Measurements from ENCODE around the gene RPS2.
"Not testable (repeated sequence)": the region's sequence is repeated elsewhere in the genome, so short reads cannot be mapped to it uniquely, and the experiment has no call there.

The RPS2 gene

DNA sequence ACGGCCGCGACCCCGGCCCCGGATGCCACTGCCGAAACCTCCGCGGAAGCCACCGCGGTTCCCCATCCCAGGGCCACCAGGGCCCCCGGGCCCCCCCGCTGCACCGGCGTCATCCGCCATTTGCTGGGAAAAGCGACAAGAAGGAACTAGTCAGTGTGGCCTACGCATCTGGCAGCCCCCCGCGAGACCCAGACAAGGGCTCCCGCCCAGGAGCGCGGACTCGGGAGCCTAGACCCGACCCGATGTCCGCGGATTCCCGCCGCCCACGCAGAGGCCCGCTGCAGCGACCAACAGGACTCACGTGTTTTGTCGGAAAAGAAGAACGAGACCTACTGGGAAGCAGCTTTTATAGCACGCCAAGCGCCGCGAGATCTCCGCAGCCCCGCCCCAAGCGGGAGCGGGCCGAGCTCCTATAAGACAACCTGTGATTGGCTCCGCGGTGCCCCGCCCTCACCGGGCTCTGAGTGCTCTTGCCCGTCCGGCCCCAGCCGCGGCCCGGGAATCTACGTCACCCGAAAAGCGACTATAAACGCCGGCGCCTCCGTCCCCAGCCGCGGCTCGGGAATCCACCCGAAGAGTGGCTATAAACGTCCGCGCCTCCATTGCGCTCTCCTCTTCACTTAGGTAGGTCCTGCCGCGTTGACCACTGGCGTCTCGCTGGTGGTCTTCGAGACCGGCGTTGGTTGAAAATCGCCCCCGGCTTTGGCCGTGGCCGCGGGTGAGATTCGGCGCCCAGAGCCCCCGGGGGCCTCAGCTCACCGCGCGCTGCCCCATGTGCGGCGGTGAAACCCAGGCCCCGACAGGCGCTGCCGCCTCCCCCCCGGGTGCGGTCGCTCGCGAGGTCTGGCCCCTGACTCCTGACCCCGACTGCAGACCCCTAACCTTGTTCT is at the start of gene RPS2:
TSS of gene RPS2 (minus strand) at position 321 of the 890 bp plus-strand sequence. CDS start at position 120, 201 bp downstream.
- peak; percentile 99 for DNase-seq (ENCODE audit: low spot score)

- no peak for DNase-seq (ENCODE audit: low spot score)
Observed at GRCh38 chr16:2013527-2013926, 48.9 kb upstream of the RPS2 start.

DNA sequence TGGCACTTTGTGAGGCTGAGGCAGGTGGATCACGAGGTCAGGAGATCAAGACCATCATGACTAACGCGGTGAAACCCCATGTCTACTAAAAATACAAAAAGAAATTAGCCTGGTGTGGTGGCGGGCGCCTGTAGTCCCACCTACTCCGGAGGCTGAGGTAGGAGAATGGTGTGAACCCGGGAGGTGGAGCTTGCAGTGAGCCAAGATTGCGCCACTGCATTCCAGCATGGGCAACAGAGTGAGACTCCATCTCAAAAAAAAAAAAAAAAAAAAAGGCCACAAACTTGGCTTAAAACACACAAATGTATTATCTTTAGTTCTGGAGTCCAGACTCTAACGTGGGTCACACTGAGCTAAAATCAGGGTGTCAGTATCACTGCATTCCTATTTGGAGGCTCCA is 47.1 kb upstream of the RPS2 start:
- not testable (repeated sequence) for DNase-seq (ENCODE audit: low spot score)

DNA sequence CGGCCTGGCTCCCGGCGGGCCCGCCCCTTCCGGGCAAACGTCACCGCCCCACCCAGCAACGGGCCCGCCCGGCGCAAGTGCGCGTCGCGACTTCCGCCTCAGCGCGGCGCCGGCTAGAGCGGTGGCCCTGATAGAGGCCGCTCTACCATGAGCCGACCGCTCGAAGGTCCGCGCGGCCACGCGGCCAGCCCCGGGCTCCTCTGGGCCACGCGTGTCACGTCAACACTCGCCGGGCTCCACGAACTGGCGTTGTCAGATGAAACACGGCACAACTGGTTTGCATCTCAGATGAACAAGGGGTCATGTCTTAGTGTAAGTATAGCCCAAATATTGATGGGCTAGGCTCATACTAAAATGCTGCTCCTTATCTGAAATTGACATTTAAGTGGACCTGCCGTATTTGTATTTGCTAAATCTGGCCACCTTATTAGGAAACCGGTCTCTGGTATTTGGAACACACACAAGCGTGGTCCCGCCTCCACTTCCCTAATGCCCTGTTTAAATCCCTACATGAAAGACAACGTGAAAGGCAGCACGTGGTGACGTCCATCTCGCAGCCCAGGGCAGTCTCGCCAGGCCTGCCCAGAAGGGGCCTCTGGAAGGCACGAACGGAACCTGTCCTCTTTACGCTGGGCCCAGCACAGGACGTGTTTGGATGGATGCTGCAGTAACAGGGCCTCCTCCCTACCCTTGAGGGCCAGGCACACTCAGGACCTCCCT is 45.3 kb upstream of the RPS2 start, which contains the start of gene ZNF598:
TSS of gene ZNF598 (minus strand) at position 31 of the 720 bp plus-strand sequence.
- peak; percentile 88 for DNase-seq (ENCODE audit: low spot score)

- DNase-seq (ENCODE audit: low spot score): no peak
Observed at GRCh38 chr16:2009164-2009711, 44.6 kb upstream of the RPS2 start.

GRCh38 chr16:2008631-2009163 is 44.1 kb upstream of the RPS2 start:
- DNase-seq (ENCODE audit: low spot score): peak; percentile 43

GRCh38 chr16:2008009-2008526 is 43.4 kb upstream of the RPS2 start:
- peak; percentile 79 for DNase-seq (ENCODE audit: low spot score)

DNA sequence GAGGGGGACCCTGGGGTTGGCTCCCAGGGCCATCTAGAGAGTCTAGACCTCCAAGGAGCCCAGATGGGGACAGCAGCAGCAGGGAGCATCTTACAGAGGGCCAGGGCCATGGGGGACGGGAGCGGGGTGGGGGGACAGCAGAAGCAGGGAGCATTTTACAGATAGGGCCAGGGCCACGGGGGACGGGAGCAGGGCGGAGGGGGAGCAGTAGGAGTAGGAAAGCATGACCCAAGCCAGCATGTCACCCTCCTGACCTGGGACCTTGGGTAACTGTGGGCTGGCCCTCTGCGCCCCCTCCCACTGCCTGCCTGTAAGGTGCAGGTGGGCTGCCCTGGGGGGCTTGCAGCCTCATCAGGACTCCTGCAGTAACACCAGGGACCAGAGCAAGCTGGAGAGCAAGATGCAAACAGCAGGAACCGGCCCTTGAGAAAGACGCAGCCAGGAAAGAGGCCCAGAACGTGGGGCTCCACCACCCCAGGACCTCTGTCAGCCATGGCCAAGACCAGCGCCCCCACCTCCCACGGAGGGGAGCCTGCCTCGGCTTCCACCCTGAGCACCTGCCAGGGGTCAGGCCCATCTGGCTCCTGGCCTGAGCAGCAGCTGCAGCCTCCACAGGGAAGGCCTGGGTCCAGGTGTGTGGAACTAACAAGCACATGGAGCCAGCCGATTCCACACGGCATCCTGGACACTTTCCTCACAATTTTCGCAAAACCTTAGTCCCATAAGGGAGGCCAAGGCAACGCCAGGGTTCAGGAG is 42.6 kb upstream of the RPS2 start:
- no peak for DNase-seq (ENCODE audit: low spot score)

DNA sequence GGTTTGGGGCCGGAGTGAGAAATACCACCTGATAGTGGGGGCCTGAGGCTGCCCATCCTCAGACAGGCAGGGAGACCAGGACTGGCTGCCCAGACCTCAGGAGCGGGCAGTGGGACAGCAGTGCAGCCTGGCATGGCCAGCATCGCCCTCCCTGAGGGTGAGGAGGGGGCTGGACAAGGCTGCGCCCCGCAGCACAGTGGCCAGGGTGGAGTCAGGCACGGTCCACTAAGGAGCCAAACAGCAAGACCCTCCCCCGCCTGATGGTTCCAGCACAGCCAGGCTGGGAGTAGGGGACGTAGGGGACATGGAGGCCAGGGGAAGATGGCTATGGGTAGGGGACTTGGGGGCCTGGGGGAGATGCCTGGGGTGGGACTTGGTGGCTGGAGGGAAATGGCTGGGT is 41.7 kb upstream of the RPS2 start:
- DNase-seq (ENCODE audit: low spot score): no peak

DNA sequence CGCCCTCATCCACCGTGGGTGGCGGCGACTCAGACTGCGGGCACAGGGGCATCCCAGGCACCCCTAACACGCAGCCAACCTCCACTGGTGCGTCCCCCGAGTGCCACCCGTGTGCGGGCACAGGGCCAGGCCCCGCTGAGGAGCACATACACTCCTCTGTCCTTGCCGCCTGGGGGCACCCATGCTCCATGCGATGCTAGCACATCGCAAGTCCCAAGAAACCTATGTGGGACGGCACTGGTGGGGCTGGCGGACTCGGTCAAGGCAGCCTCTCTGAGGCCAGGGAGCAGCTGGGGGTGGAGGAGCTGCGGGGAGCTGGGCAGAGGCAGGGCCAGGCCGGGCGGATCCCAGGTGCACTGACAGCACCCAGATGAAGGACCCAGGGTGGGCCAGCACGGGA is 41.0 kb upstream of the RPS2 start:
- DNase-seq (ENCODE audit: low spot score): no peak

DNA sequence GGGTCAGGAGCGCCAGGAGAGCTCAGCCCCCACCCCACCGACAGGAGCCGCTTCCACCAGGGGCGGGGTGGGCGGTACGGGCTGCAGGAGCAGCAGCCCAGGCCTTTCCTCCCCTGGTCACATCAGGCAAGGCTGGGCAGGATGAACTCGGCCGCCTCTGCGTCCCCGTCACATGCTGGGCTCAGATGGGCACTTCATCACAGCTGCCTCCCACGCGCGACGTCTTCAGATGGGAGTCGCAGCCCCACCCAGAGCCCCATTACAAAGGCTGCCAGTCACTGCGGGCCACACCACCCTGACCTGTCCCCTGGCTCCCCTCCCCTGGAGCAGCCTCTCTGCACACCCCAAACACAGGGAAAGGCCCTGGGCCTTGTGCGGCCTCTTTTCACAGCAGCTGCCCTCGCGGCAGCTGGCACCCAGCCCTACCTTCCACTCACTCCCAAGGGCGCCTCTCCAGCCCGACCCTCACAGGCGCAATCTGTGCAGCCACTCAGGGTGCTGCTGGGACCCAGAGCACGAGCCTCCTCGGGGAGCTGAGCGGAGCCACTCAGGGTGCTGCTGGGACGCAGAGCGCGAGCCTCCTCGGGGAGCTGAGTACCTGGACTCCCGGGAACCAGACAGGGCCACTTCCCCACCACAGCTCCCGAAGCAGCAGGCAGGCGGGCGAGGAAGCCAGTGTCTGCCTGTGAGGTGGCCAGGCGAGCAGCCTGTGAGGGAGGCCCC is 40.3 kb upstream of the RPS2 start:
- DNase-seq (ENCODE audit: low spot score): no peak

- peak; percentile 83 for DNase-seq (ENCODE audit: low spot score)
Observed at GRCh38 chr16:2003827-2004641, 39.4 kb upstream of the RPS2 start.

DNA sequence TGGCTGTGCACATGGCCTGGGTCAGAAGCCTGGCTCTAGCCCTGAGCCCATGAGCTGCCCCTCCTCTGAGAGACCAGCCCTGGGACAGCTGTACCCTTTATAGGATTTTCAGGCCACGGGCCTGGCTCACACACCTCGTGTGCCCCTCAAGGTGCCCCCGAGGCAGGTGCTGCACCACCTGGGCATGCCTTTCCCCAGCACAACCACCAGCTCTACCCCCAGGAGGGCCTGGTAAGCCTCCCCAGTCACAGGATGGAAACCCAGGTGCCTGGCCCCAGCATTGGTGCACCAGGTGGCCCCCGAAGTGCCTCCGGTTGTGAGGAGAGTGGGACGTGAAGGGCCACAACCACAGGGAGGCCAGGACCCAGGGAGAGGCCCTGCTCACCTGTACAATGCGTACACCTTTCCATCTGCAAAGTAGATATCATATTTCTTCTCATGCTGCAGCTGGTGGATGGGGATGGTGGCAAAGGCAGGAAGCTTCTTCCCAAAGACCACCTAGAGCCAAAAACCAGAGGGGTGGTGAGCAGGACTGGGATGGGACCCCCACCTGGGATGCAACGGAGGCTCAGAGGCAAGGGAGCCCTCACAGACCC is 38.7 kb upstream of the RPS2 start:
- no peak for DNase-seq (ENCODE audit: low spot score)

DNA sequence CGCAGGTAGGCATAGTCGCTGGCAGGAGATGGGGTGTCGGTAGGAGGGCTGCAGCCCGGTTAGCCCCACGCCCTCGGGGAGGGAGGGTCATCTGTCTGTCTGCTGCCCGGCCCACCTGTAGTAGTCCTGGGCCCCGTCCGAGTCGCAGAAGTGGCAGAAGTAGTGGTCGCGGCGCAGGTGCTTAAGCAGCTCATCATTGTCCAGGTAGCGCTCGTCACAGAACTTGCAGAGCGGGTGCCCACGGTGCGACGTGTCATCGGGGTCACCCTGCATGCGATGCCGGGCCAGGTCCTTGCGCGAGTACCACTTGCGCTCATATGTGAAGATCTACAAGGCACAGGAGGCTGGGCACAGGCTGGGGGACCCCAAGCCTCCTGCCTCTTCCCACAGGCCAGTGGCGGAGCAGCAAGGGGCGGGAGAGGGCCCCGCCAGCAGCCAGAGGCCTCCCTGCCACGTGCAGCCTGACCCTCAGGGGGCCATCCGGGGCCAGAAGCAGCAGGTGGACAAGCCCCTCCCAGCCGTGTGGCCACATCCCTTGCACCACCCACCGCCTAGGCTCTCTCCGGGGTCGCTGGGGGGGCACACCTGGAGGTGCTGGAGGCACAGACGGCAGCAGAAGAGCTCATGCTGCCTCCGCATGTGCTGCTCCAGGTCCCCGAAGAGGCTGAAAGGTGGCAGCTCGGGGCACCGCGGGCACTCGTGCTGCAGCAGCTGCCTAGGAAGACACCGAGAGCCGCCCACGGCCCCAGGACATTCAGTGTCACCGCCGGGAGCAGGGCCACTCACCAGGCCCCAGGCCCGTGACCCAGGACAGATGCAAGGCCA is 38.0 kb upstream of the RPS2 start:
- no peak for DNase-seq (ENCODE audit: low spot score)

DNA sequence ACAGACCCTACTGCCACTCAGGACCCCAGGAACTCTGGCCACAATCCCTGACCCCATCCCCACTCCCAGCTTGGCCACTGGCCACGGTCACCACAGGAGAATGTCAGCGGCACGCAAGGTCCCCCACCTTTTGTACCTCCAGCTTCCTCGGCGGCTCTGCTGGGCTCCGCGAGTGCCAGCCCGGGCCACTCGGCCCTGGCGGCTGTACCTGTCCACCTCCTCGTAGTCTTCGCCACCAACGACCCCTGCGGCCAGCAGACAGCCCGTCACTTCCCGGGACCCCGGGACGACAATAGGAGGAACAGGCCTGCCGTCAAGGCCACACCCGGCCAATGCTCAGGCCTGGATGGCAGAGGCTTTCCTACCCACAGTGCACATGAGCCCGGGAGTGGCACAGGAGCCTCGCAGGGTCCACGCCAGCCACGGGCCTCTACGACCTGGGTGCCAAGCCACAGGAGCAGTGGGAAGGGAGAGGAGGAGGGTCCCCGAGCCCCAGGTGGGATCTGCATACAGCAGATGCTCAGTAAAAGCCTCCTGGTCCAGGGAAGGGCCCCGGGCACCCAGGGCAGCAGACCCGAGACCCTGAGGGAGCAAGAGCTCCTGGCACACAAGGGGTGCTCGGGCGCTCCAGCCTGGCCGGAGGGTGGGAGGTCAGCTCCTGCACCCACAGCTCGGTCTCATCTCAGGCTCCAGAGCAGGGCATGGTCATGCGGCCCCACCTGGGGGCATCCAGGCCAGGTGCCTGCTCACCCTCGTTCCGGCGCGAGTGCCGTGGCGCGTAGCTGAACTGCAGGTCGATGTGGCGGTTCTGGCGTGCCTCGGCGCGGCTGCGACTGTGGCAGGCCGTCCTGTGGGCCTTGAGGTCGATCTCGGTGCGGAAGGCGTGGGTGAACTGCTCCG is 37.1 kb upstream of the RPS2 start:
- no peak for DNase-seq (ENCODE audit: low spot score)

- no peak for DNase-seq (ENCODE audit: low spot score)
Observed at GRCh38 chr16:2001035-2001434, 36.4 kb upstream of the RPS2 start.

DNA sequence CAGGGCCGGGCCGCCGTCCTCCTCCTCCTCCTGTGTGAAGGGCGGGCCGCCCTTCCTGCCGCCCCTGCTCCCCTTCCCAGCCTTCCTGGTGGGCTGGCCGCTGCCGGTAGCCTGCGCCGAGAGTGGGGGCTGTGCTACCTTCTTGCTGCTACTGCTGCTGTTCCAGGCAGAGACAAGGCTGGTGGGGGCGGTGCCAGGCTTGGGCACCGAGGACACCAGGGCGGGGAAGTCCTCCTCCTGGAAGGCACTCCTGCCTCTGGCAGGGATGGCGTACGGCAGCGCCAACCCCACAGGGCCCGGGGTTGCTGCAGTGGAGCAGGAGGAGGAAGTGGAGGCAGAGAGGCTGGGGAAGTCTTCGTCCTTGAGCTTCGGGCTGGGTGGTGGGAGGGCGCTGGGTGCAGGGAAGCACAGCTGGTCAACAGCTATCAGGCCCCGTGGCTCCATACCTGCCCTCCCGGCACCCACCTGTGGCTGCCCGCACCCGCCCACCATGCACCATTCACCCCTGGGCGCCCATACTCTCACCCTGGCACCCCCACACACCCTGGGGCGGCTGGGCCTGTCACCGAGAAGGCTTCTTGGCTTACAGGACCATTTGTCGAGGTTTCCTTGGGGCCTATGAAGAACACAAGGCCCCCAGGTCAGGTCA is 35.4 kb upstream of the RPS2 start:
- no peak for DNase-seq (ENCODE audit: low spot score)
